ENCODE data around the gene SLC39A11. TPM values are rescaled to one million over a fixed set of nuclear protein-coding genes. Genes with fewer than 3 reads are reported as not detected.

The SLC39A11 gene
- total RNA-seq, 6 donors from 2014 or later = 16.3 to 57.6 (median 29.5) TPM

GRCh38 chr17:72870367-72870985 lies 222.0 kb downstream of the SLC39A11 start:
- Histone ChIP-seq H3K27ac (no peak overlapping the region), H3K27me3 (no peaks in the 10 kb centered on the region), H3K36me3 (no peaks in the 10 kb centered on the region), H3K4me3 (no peak overlapping the region), H3K9me3 (no peaks in the 10 kb centered on the region), H3K4me1 (no peaks in the 10 kb centered on the region)
- WGBS, 2 donors = 94 to 95% methylated on average over 6 of the region's 6 CpGs
- ATAC-seq (ENCODE audit: low FRiP score in 2 of 2) = no peak
- DNase-seq = no peak
- TF ChIP-seq POLR2A (IDR thresholded peaks at IDR 0.05) = no peak
- TF ChIP-seq CTCF (IDR thresholded peaks at IDR 0.05) = no peak
- no peak for TF ChIP-seq EP300 (IDR thresholded peaks at IDR 0.05)
- no peak for TF ChIP-seq POLR2AphosphoS5 (IDR thresholded peaks at IDR 0.05)

DNA sequence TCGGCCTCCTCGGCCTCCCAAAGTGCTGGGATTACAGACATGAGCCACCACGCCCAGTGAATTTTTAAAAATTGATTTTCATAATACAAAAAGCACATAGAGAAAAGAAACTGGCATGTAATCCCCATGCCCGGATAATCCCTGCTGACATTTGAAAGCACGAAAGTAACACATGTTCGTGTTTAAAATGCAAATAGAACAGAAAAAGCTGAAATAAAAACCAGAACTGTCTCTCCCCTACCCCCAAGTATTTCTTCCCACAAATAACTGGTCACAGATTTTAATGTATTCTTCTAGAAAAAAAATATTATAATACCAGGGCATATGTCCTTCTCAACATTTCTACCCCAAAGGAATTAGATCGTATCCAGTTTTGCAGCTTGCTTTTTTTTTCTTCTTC lies 222.9 kb downstream of the SLC39A11 start:
- no peak overlapping the region for H3K27ac ChIP-seq
- no peaks in the 10 kb centered on the region for H3K4me1 ChIP-seq
- WGBS, 2 donors = 87 to 96% methylated on average over 7 of the region's 7 CpGs
- DNase-seq (no peak), ATAC-seq (ENCODE audit: low FRiP score in 2 of 2) (no peak)
- no peak overlapping the region for H3K4me3 ChIP-seq
- TF ChIP-seq POLR2A (IDR thresholded peaks at IDR 0.05) (no peak), CTCF (IDR thresholded peaks at IDR 0.05) (no peak), POLR2AphosphoS5 (IDR thresholded peaks at IDR 0.05) (no peak), EP300 (IDR thresholded peaks at IDR 0.05) (no peak)
- H3K27me3 ChIP-seq = no peaks in the 10 kb centered on the region
- no peaks in the 10 kb centered on the region for H3K9me3 ChIP-seq
- H3K36me3 ChIP-seq = no peaks in the 10 kb centered on the region

GRCh38 chr17:72865954-72866353 lies 226.5 kb downstream of the SLC39A11 start:
- no peaks in the 10 kb centered on the region for H3K36me3 ChIP-seq
- H3K27ac ChIP-seq = no peak overlapping the region
- TF ChIP-seq EP300 (IDR thresholded peaks at IDR 0.05) (no peak), CTCF (IDR thresholded peaks at IDR 0.05) (no peak), POLR2A (IDR thresholded peaks at IDR 0.05) (no peak), POLR2AphosphoS5 (IDR thresholded peaks at IDR 0.05) (no peak)
- no peaks in the 10 kb centered on the region for H3K4me1 ChIP-seq
- H3K9me3 ChIP-seq = no peaks in the 10 kb centered on the region
- no peak overlapping the region for H3K4me3 ChIP-seq
- DNase-seq (no peak), ATAC-seq (ENCODE audit: low FRiP score in 2 of 2) (no peak)
- 96 to 98% methylated on average over 8 of the region's 8 CpGs for WGBS, 2 donors
- no peaks in the 10 kb centered on the region for H3K27me3 ChIP-seq

DNA sequence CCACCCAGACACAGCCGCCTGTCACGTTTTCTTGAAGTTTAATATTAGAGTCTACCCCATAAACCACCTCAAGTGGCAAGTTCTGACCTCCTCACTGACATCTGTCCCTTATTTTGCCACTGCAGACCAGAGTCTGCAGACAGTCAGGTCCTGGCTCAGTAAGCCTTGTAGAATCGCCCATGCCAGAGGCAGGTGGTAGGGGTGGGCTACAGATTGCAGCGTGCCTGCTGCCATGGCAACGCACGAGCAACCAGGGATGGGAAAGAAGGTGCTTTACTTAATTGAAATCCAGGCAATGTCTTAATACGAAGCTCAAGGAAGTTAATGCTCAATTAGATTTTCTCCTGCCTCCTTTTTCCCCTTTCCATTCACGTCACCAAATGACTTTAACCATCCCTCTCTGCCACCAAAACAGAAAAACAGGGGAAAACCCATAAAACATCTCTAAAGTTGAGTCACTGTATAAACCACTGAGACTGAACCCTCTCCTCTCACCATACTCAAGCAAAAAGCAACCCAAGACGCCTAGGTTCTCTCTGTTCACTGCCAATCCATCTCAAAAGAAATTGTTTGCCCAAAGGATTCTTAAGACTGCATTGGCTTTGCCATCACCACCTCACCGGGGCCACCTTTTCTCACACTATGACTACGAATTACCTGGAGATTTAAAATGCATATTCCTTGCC lies 228.8 kb downstream of the SLC39A11 start:
- H3K27ac ChIP-seq = no peak overlapping the region
- H3K4me1 ChIP-seq = no peaks in the 10 kb centered on the region
- ATAC-seq (ENCODE audit: low FRiP score in 2 of 2) (no peak), DNase-seq (no peak)
- H3K4me3 ChIP-seq = no peak overlapping the region
- no peaks in the 10 kb centered on the region for H3K9me3 ChIP-seq
- no peaks in the 10 kb centered on the region for H3K36me3 ChIP-seq
- H3K27me3 ChIP-seq = no peaks in the 10 kb centered on the region
- TF ChIP-seq CTCF (IDR thresholded peaks at IDR 0.05) (no peak), POLR2AphosphoS5 (IDR thresholded peaks at IDR 0.05) (no peak), EP300 (IDR thresholded peaks at IDR 0.05) (no peak), POLR2A (IDR thresholded peaks at IDR 0.05) (no peak)
- 92 to 97% methylated on average over 11 of the region's 11 CpGs for WGBS, 2 donors

Measured in upper lobe of left lung (tissue), 6 donors.